Right lobe of liver (tissue), 6 donors: ENCODE data around the gene ARL15. TPM values are rescaled to one million over a fixed set of nuclear protein-coding genes. Genes with fewer than 3 reads are reported as not detected.

Experiments
- ATAC-seq, 4 donors: fragments of 200-7000 bp; cut with Tn5 transposase; one replicate each; pipeline ENCODE4 v1.9.1; 2020; ENCODE audit warnings: mild to moderate bottlenecking in 4 of 4, moderate library complexity in 4 of 4
- DNase-seq, 3 donors: peaks; one replicate each; pipeline ENCODE4 v3.0.0-alpha.2; 2020
- H3K27ac ChIP-seq, 3 donors: fragments of 200-600 bp; one replicate each; pipeline ENCODE4 v1.8.0; 2022
- H3K27me3 ChIP-seq, 2 donors: fragments of 200-600 bp; one replicate each; pipeline ENCODE4 v1.8.0; 2022
- H3K36me3 ChIP-seq, 4 donors: fragments of 200-600 bp; sonication (generic) in 1 of 4; one replicate each; pipeline versions ENCODE4 v1.5.1 to v1.8.0; 2017 to 2022; ENCODE audit warnings: control low read depth in 1 of 4
- H3K4me1 ChIP-seq, 4 donors: fragments of 200-600 bp; sonication (generic) in 1 of 4; one replicate each; pipeline versions ENCODE4 v1.5.1 to v1.8.0; 2017 to 2022; ENCODE audit warnings: control low read depth in 1 of 4
- H3K4me3 ChIP-seq, 3 donors: fragments of 200-600 bp; one replicate each; pipeline ENCODE4 v1.8.0; 2022
- H3K9me3 ChIP-seq, 4 donors: fragments of 200-600 bp; sonication (generic) in 1 of 4; one replicate each; pipeline versions ENCODE4 v1.5.1 to v1.8.0; 2017 to 2022; ENCODE audit warnings: control low read depth in 1 of 4
- POLR2A ChIP-seq: fragments of 450-650 bp; IDR thresholded peaks from one replicate; pipeline ENCODE4 v1.6.1; 2017; ENCODE audit warnings: antibody characterized with exemption, mild to moderate bottlenecking
- WGBS: methylation state at CpG from one replicate; pipeline ENCODE4 v1.1.6; 2018; ENCODE audit warnings: low coverage, low lambda C conversion rate; ENCODE audit not compliant: insufficient coverage; ENCODE audit errors: missing lambda C conversion rate; 5-methylcytosine and 5-hydroxymethylcytosine counted together
- intact Hi-C, 2 donors: fragments of 100-400 bp; cut with DNase I; formaldehyde crosslinking; loops; one replicate each; pipeline versions ENCODE4 v1.11.2 to v1.14.1; 2022
- total RNA-seq, 6 experiments: library from RNA; depleted of rRNA in 2 of 6; stranded (reverse); fragments of >200 nt in 2 of 6; fragmentation: NEBNext Ultra II Directional in 3 of 6; extraction: Animal tissue kit (Norgen Biotek cat#: 25700) in 3 of 6; gene quantifications; one replicate each; pipeline versions ENCODE4 v1.1.0 to v1.2.4, GENCODE V29; 2016 to 2023
- TF ChIP-seq, protein P1 (sequence below), 4 donors: fragments of 200-600 bp in 3 of 4; fragments of 450-650 bp in 1 of 4; IDR thresholded peaks; one replicate each; pipeline versions ENCODE4 v1.5.1 to v1.8.0; 2016 to 2022; ENCODE audit warnings: antibody characterized with exemption in 4 of 4, mild to moderate bottlenecking in 2 of 4
- donor health status: DM: no; HTN: yes; CAD: no.
- donor health status: DM: no; HTN: no; CAD: no.
- donor health status: DM: no; HTN: no; CAD: no.
- donor health status: DM: no; HTN: yes; CAD: no.
- donor health status: DM: no; HTN: yes; CAD: no.

ARL15 gene
- total RNA-seq, 6 experiments from 2014 or later, result 6.3 to 16.5 (median 9.6) TPM

DNA sequence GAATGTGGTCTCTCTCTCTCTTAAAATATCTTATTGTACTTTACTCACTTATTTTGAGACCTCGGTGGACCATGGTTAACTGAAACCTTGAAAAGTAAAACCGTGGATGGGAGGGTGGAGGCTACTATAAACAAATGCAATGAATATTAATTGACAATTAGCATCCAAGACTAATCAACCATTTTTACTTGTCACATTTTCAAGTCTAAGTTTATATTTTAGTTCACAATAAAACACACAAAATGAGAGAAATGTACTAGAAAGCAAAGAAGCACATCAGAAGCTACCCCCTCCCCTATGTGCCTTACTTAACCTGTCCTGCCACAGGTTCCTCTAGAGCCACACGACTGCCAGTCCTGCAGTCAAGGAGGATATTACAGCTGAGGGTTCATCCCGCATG lies 4.6 kb downstream of the ARL15 start:
- WGBS, result 79% methylated on average over 4 of the region's 4 CpGs
- peaks cover 0 to 19% (median 4%) of the 10 kb centered on the region in 4 donors for H3K4me1 ChIP-seq
- TF ChIP-seq, protein P1, sequence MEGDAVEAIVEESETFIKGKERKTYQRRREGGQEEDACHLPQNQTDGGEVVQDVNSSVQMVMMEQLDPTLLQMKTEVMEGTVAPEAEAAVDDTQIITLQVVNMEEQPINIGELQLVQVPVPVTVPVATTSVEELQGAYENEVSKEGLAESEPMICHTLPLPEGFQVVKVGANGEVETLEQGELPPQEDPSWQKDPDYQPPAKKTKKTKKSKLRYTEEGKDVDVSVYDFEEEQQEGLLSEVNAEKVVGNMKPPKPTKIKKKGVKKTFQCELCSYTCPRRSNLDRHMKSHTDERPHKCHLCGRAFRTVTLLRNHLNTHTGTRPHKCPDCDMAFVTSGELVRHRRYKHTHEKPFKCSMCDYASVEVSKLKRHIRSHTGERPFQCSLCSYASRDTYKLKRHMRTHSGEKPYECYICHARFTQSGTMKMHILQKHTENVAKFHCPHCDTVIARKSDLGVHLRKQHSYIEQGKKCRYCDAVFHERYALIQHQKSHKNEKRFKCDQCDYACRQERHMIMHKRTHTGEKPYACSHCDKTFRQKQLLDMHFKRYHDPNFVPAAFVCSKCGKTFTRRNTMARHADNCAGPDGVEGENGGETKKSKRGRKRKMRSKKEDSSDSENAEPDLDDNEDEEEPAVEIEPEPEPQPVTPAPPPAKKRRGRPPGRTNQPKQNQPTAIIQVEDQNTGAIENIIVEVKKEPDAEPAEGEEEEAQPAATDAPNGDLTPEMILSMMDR (IDR thresholded peaks at IDR 0.05), result no peak
- TF ChIP-seq POLR2A, result no peak
- no peaks in the 10 kb centered on the region for H3K27me3 ChIP-seq
- no peaks in the 10 kb centered on the region for H3K9me3 ChIP-seq
- DNase-seq (no peak), ATAC-seq (no peak)
- intact Hi-C loops, result loop anchor here in 1 of 2 donors (10.0 kb wide), 1 partner anchor 51 kb away; no protein-coding TSS in a partner anchor
- no peak overlapping the region for H3K27ac ChIP-seq
- no peak overlapping the region for H3K4me3 ChIP-seq
- no peaks in the 10 kb centered on the region for H3K36me3 ChIP-seq

DNA sequence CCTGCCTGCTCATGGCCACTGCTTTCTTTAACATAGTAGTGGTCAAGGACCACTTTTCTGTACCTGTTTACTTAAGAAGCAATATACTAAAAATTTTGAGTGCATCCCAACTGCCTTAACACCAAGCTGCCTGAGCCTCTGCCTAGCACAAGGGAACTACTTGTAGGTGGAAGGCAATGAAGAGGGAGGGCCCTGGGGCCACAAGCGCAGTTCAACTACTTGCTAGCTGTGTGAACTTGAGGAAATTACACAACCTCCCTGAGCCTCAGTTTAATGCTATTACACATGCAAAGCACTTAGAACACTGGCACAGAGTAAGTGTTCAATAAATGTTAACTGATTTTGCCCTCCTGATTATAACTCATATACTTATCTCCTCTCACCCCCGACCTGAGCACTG lies 6.3 kb downstream of the ARL15 start:
- no peak overlapping the region for H3K27ac ChIP-seq
- H3K4me3 ChIP-seq, result no peak overlapping the region
- ATAC-seq (peak in 3 of 4 donors; percentile 19 to 35 (median 24)), DNase-seq (no peak)
- WGBS, result 65% methylated on average over 2 of the region's 2 CpGs
- H3K36me3 ChIP-seq, result no peaks in the 10 kb centered on the region
- TF ChIP-seq, protein P1 (IDR thresholded peaks at IDR 0.05), result no peak
- TF ChIP-seq POLR2A, result no peak
- H3K4me1 ChIP-seq, result peaks cover 0 to 15% (median 1%) of the 10 kb centered on the region in 4 donors
- H3K27me3 ChIP-seq, result no peaks in the 10 kb centered on the region
- intact Hi-C loops, result loop anchor here in 1 of 2 donors (10.0 kb wide), 1 partner anchor 49 kb away; no protein-coding TSS in a partner anchor
- no peaks in the 10 kb centered on the region for H3K9me3 ChIP-seq

DNA sequence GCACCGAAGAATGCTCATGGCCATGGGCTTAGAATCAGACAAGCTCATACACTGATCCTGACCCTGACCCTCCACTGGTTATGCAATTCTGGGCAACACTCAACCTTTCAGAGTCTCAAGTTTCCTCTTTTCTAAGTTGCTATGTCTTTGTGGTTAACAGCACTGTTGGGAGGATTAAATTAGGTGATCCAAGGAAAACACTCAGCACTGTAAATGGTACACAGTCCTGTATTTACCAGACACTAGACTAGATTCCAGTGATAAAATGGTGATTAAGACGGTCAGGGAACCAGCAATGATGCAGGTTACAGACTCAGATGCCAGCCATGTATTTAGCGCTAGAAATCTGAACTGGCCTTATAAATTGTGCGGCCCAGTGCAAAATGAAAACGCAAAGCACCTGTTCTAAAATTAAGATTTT lies 8.1 kb downstream of the ARL15 start:
- H3K27ac ChIP-seq, result no peak overlapping the region
- ATAC-seq (peak; percentile 38 to 72 (median 56)), DNase-seq (no peak)
- TF ChIP-seq, protein P1 (IDR thresholded peaks at IDR 0.05), result no peak
- TF ChIP-seq POLR2A, result no peak
- no peaks in the 10 kb centered on the region for H3K9me3 ChIP-seq
- peaks cover 0 to 7% (median 0%) of the 10 kb centered on the region in 4 donors for H3K4me1 ChIP-seq
- 70% methylated on average over 5 of the region's 5 CpGs for WGBS
- H3K27me3 ChIP-seq, result no peaks in the 10 kb centered on the region
- no peaks in the 10 kb centered on the region for H3K36me3 ChIP-seq
- H3K4me3 ChIP-seq, result no peak overlapping the region
- intact Hi-C loops, result loop anchor here in 1 of 2 donors (10.0 kb wide), 1 partner anchor 47 kb away; no protein-coding TSS in a partner anchor

DNA sequence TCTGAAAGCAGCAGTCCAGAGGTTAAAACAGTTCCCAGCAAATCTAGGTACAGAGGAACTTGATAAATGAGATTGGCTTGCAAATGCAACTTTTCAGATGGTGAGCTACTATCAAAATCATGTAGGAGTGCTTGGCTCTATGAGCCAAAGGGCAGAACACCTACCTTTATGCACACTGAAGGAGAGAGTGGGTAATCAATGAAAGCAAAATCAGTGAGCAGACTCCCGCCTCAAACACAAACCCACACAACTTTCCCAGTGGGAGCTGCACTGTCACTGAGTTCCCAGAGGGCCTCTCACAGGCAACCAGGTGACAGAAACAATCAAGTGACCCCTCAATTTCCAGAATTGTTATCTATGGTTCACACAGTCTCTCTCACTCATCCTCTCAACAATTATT lies 8.5 kb downstream of the ARL15 start:
- Histone ChIP-seq H3K4me3 (no peak overlapping the region), H3K9me3 (no peaks in the 10 kb centered on the region), H3K36me3 (no peaks in the 10 kb centered on the region), H3K27me3 (no peaks in the 10 kb centered on the region), H3K27ac (no peak overlapping the region), H3K4me1 (peaks cover 0 to 3% (median under 1%) of the 10 kb centered on the region in 4 donors)
- WGBS, result 80% methylated on average over 1 of the region's 1 CpG
- ATAC-seq, result peak in 1 of 4 donors; percentile 36
- intact Hi-C loops, result loop anchor here in 1 of 2 donors (10.0 kb wide), 1 partner anchor 47 kb away; no protein-coding TSS in a partner anchor
- DNase-seq, result no peak
- TF ChIP-seq POLR2A, result no peak
- TF ChIP-seq, protein P1 (IDR thresholded peaks at IDR 0.05), result no peak
